ENCODE data around the gene PCBP3.

Gene PCBP3

DNA sequence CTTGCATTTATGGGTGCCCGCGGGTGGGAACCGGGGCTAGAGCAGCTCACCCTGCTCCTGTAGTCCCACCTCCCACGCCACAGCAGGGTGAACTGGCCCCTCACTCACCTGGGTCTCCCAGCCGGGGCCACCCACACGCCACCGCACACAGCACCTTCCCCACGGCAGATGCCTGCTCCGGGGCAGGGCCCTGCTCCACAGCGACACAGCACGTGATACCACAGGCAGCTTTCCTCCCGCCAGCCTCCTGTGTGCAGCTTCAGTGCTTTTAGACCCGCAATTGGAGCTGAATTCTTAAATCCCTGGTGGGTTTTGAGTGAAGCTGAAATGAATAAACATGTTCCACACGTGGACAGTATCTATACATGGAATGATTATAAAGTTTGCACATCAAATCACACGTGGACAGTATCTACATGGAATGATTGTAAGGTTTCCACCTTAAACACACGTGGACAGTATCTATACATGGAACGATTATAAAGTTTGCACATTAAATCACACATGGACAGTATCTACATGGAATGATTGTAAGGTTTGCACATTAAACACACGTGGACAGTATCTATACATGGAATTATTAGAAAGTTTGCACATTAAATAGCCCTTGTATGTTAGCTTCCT, 245.0 kb downstream of the PCBP3 start:
- H3K27me3 ChIP-seq (ENCODE audit: insufficient read depth, low read length), result peaks cover 4% of the 10 kb centered on the region; the same call in 1 of the 2 replicates
- H3K27ac ChIP-seq (ENCODE audit: low read length), result no peak overlapping the region
- H3K9ac ChIP-seq (ENCODE audit: low read depth, low read length), result no peak overlapping the region; the same call in 1 of the 2 replicates
- no peak overlapping the region for H3K4me3 ChIP-seq (ENCODE audit: low read length)
- H3K9me3 ChIP-seq (ENCODE audit: insufficient read depth, low read depth, low read length), result no peaks in the 10 kb centered on the region
- no peaks in the 10 kb centered on the region for H3K36me3 ChIP-seq (ENCODE audit: insufficient read depth, low read depth, low read length)
- H3K4me1 ChIP-seq (ENCODE audit: insufficient read depth, low read length), result no peaks in the 10 kb centered on the region

DNA sequence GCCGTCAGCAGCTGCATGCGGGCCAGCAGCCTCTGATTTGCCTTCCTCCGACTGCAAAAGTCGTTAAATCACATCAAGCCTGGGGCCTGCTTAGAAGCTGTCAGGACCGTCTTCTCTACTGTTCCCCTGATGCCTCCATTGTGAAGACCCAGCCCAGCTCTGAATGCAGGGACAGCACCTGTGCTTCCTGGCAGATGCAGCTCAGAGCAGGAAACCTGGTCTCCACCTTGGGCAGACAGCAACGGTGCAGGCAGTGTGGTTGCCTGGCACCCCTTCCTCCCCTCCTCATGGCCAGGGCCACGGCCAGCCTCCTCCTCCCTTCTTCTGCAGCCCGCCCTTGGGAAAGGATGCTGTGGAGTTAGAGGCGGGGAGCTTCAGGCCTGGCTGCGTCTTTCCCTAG, 245.7 kb downstream of the PCBP3 start:
- no peaks in the 10 kb centered on the region for H3K9me3 ChIP-seq (ENCODE audit: insufficient read depth, low read depth, low read length)
- no peak overlapping the region for H3K4me3 ChIP-seq (ENCODE audit: low read length)
- no peak overlapping the region for H3K27ac ChIP-seq (ENCODE audit: low read length)
- H3K27me3 ChIP-seq (ENCODE audit: insufficient read depth, low read length), result peaks cover 4% of the 10 kb centered on the region; the same call in 1 of the 2 replicates
- no peaks in the 10 kb centered on the region for H3K4me1 ChIP-seq (ENCODE audit: insufficient read depth, low read length)
- H3K9ac ChIP-seq (ENCODE audit: low read depth, low read length), result no peak overlapping the region
- no peaks in the 10 kb centered on the region for H3K36me3 ChIP-seq (ENCODE audit: insufficient read depth, low read depth, low read length)

DNA sequence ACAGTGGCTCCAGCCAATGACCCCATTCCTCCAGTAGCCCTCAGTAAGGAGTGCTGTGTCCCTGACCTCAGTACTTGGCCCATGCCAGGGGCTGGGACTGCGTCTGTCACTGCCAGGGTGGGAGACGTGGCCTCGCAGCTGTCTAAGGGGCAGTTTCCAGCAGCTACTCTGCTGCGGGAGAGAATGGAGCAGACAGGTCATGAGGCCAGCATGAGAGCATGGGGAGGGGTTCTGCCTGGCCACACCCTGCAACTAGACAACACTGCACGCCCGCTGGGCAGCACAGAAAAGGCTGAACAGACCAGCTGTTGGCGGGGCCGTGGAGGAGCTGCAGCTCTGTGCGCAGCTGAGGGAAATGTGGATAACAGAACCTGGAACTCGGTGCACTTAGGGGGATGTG, 246.4 kb downstream of the PCBP3 start:
- H3K9ac ChIP-seq (ENCODE audit: low read depth, low read length), result no peak overlapping the region
- H3K27me3 ChIP-seq (ENCODE audit: insufficient read depth, low read length), result peaks cover 4% of the 10 kb centered on the region; the same call in 1 of the 2 replicates
- no peaks in the 10 kb centered on the region for H3K36me3 ChIP-seq (ENCODE audit: insufficient read depth, low read depth, low read length)
- H3K9me3 ChIP-seq (ENCODE audit: insufficient read depth, low read depth, low read length), result no peaks in the 10 kb centered on the region
- H3K4me1 ChIP-seq (ENCODE audit: insufficient read depth, low read length), result no peaks in the 10 kb centered on the region
- H3K27ac ChIP-seq (ENCODE audit: low read length), result no peak overlapping the region
- no peak overlapping the region for H3K4me3 ChIP-seq (ENCODE audit: low read length)

DNA sequence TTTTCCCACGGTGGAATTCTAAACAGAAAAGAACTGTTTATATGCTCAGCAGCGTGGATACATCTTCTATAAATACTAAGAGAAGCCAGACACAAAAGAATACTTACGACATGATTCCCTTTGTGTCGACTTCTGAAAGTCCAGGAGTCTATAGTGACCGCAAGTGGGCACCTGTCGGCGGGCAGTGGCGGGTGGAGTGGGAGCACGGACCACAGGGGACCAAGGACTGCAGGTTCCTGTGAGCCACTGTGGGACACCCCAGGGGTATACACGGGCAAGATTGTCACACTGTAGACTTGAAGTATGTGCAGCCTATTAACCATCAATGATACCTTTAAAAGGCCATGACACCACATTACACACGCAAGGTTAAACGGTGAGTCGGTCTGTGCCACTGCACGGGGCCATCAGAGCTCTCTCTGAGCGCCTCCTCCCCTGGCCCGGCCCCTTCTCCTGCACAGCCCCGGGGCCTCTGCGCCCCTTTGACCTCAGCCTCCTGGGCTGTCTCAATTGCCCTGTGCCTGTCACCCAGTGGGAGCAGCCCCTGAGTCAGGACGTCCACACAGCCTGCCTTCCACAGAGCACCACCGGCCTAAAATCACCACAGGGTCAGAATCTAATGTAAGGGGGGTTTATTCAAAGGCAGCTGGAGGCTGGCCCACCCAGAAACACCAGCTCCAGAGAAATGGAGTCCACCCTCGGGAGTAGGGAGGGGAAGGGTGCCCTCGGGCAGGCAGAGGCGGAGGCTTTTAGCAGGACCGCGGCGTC, 248.0 kb downstream of the PCBP3 start:
- H3K4me1 ChIP-seq (ENCODE audit: insufficient read depth, low read length), result no peaks in the 10 kb centered on the region
- H3K27me3 ChIP-seq (ENCODE audit: insufficient read depth, low read length), result peaks cover 4% of the 10 kb centered on the region; the same call in 1 of the 2 replicates
- H3K4me3 ChIP-seq (ENCODE audit: low read length), result peak overlapping the region; percentile 42; the same call in 1 of the 2 replicates
- no peaks in the 10 kb centered on the region for H3K9me3 ChIP-seq (ENCODE audit: insufficient read depth, low read depth, low read length)
- H3K27ac ChIP-seq (ENCODE audit: low read length), result no peak overlapping the region
- H3K36me3 ChIP-seq (ENCODE audit: insufficient read depth, low read depth, low read length), result no peaks in the 10 kb centered on the region
- H3K9ac ChIP-seq (ENCODE audit: low read depth, low read length), result no peak overlapping the region

DNA sequence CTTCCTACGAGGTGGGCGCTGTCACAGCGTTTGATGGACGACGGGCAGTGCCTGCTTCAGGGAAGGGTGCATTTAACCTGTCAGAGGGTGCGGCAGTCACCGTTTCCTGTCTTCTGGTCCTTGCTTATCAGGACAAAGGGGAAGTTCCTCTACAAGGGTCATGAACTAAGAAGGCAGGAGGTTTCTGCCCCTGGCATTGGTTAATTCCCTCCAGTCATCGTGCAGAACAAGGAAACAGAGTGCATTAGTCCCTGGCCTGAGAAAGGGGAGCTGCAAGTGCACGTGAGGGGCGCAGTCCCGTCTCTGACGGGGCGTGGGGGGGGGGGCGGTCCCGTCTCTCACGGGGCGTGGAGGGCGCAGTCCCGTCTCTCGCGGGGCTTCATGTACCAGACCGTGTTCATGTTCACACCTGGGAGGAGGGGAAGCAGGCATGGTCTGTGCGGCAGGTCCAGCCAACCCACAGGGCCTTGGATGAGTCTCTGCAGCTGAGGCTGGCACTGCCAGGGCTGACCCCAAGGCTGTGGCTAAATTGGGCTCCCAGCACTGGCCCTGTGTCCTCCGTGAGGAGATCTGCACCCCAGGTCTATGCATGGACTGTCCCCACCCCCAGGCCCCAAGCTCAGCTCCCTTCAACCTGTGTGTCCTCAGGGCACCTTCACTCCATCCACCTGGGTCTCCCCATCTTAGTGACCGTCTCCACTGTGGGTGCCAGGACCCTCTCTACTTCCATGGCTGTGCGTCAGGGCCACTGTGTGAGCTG, 248.8 kb downstream of the PCBP3 start:
- no peak overlapping the region for H3K27ac ChIP-seq (ENCODE audit: low read length)
- no peaks in the 10 kb centered on the region for H3K4me1 ChIP-seq (ENCODE audit: insufficient read depth, low read length)
- no peak overlapping the region for H3K9ac ChIP-seq (ENCODE audit: low read depth, low read length)
- H3K27me3 ChIP-seq (ENCODE audit: insufficient read depth, low read length), result peaks cover 4% of the 10 kb centered on the region; the same call in 1 of the 2 replicates
- H3K9me3 ChIP-seq (ENCODE audit: insufficient read depth, low read depth, low read length), result no peaks in the 10 kb centered on the region
- H3K36me3 ChIP-seq (ENCODE audit: insufficient read depth, low read depth, low read length), result no peaks in the 10 kb centered on the region
- peak overlapping the region; percentile 42; the same call in 1 of the 2 replicates for H3K4me3 ChIP-seq (ENCODE audit: low read length)

DNA sequence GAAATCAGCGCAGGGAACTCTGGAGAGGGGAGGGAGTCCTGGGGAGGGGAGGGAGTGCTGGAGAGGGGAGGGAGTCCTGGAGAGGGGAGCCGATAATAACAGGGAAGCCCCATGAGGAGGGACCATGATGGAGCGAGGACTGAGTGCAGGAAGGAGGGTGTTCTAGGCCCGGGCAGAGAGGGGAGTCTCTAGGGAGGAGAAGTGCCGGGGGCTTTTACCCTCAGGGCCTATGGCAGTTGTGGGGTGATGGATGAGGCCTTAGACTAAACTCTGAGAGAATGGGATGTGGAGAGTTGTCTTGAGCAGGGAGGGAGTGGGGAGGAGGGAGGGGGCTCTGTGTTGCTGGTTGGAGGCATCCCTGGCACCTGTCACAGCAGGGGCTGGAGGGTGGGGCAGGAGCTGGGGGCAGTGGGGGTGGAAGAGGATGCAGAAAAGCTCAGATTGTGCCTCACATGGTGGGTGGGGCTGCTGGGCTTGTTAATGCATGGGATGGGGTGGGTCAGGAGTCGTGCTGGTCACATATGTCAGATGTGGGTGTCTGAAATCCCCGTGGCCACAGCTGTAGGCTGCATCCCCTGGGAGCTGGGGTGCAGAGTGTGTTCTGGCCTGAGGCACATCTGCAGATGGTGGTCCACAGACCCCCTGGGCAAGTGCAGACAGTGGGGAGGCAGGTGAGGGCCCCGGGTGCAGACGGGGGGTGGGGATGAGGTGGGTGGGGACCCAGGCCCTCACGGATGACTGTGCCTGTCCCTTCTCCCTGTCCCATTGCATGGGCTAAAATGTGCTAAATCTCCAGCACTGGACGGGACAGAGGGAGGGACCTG, 249.6 kb downstream of the PCBP3 start:
- Histone ChIP-seq H3K9me3 (ENCODE audit: insufficient read depth, low read depth, low read length) (no peaks in the 10 kb centered on the region), H3K36me3 (ENCODE audit: insufficient read depth, low read depth, low read length) (no peaks in the 10 kb centered on the region), H3K4me1 (ENCODE audit: insufficient read depth, low read length) (no peaks in the 10 kb centered on the region), H3K9ac (ENCODE audit: low read depth, low read length) (no peak overlapping the region), H3K27ac (ENCODE audit: low read length) (no peak overlapping the region), H3K4me3 (ENCODE audit: low read length) (no peak overlapping the region), H3K27me3 (ENCODE audit: insufficient read depth, low read length) (peaks cover 4% of the 10 kb centered on the region; the same call in 1 of the 2 replicates)

DNA sequence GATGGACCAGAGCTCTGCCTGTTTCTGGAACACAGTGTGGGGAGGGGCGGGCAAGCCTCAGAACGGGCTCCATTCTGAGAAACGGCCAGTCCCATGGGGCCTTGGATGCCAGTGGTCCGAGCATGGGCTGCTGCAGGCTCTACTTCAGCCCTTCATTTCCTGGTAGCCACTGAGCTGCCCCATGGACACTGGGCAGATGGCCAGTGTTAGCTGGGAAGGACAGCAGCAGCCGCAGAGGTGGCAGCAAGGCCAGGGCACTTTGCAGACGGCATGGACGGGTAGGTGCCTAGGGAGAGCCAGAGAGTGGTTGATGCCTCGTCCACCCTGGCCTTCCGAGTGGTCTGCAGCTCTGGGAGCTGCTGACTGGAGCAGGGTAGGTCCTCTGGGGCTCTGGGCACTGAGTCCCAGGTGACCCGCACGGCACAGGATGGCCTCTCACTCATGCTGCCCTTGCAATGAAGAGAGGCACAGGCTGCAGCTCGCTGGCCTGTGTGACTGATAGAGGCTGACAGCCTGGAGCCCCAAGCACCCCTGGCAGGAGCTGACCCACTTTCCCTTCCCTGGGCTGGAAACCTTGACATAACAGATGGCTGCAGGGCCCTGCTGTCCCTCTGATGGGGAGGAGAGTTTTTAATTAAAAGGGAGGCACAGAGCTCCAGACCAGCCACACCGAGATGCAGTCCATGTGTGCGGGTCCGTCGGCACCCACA, 250.4 kb downstream of the PCBP3 start:
- no peaks in the 10 kb centered on the region for H3K36me3 ChIP-seq (ENCODE audit: insufficient read depth, low read depth, low read length)
- H3K9ac ChIP-seq (ENCODE audit: low read depth, low read length), result no peak overlapping the region
- no peak overlapping the region for H3K4me3 ChIP-seq (ENCODE audit: low read length)
- H3K27me3 ChIP-seq (ENCODE audit: insufficient read depth, low read length), result peaks cover 4% of the 10 kb centered on the region; the same call in 1 of the 2 replicates
- H3K27ac ChIP-seq (ENCODE audit: low read length), result no peak overlapping the region
- H3K9me3 ChIP-seq (ENCODE audit: insufficient read depth, low read depth, low read length), result no peaks in the 10 kb centered on the region
- H3K4me1 ChIP-seq (ENCODE audit: insufficient read depth, low read length), result no peaks in the 10 kb centered on the region

DNA sequence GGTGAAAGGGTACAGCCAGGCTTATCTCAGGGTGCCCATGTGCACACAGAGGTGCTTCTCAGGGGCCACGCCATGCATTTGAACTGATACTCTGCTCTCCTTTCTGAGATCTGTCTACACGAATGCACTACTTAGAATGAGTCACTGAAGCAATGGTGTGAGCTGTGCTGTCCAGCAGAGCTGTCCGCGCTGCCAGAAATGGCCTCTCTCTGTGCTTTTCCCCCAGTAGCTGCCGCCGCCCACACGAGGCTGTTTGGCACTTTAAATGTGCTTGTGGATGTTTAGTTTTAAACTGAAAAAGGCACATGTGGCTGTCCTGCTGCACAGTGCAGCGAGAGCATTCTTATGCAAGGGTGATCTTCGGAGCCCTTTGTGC, 250.9 kb downstream of the PCBP3 start:
- H3K36me3 ChIP-seq (ENCODE audit: insufficient read depth, low read depth, low read length), result no peaks in the 10 kb centered on the region
- no peak overlapping the region for H3K4me3 ChIP-seq (ENCODE audit: low read length)
- H3K27me3 ChIP-seq (ENCODE audit: insufficient read depth, low read length), result peaks cover 4% of the 10 kb centered on the region; the same call in 1 of the 2 replicates
- H3K4me1 ChIP-seq (ENCODE audit: insufficient read depth, low read length), result no peaks in the 10 kb centered on the region
- H3K9me3 ChIP-seq (ENCODE audit: insufficient read depth, low read depth, low read length), result no peaks in the 10 kb centered on the region
- H3K9ac ChIP-seq (ENCODE audit: low read depth, low read length), result no peak overlapping the region
- H3K27ac ChIP-seq (ENCODE audit: low read length), result no peak overlapping the region

DNA sequence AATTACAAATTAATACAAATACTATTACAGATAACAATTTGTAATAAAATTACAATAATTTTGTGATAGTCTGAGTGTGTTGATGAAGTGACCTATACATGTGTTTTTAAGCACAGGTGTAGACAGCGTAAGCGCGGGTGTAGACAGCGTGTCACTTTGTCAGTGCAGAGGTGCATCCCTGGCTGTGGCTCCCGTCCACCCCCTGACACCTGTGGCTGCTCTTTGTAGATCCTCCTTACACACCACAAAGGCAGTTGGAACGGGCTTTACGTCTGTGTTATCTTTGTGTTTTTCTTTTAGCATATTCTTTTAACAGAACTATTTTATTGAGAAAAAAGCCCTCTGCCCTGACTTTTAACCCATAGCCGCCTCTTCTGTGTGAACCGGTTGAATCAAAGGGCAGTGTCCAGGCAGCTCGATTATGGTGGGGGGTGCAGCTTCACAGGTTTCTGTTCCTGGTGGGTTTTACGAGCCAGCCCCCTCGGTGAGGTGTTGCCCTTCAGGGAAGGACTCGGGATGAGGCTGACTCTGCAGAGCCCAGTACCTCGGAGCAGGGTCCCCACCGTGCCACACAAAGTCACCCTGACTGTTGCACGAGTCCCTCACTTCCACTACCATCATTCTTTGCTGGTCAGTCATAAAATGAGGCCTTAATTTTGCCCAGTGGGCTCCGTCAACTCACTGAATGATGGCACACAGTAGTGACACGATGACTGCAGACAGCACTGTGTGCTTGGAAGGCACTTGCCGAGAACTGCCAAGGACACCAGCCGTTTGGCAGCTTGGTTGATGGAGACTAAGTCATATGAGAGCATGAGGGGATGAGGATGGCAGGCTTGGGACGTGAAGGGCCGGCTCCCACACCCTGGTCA, 251.6 kb downstream of the PCBP3 start:
- H3K9me3 ChIP-seq (ENCODE audit: insufficient read depth, low read depth, low read length), result no peaks in the 10 kb centered on the region
- no peaks in the 10 kb centered on the region for H3K36me3 ChIP-seq (ENCODE audit: insufficient read depth, low read depth, low read length)
- no peak overlapping the region for H3K9ac ChIP-seq (ENCODE audit: low read depth, low read length)
- H3K4me3 ChIP-seq (ENCODE audit: low read length), result no peak overlapping the region
- H3K4me1 ChIP-seq (ENCODE audit: insufficient read depth, low read length), result no peaks in the 10 kb centered on the region
- no peak overlapping the region for H3K27ac ChIP-seq (ENCODE audit: low read length)
- H3K27me3 ChIP-seq (ENCODE audit: insufficient read depth, low read length), result peaks cover 4% of the 10 kb centered on the region; the same call in 1 of the 2 replicates

DNA sequence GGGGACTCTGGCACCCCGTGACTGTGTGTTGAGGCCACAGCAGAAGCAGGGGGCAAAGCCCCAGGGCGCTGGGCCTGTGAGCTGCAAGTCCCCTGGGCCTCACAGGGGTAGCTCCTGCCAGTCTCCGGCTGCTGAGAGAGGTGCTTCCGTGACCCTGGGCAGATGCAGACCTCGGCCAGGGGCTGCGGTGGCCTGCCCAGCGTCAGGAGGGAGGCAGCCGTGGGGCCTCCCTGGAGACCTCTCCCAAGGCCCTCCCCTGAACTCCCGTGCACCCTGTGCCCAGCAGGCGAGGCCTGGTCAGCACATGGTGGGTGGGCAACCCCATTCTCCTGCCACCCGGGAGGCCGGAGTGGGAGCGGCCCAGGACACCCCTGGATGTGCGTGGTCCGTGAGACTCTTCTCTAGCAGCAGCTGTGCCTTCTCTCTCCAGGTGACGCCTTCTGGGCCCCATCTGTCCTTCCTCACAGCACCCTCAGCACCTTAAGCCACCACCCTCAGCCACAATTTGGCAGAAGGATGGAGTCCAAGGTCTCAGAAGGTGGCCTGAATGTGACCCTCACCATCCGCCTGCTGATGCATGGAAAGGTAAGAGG, 252.3 kb downstream of the PCBP3 start:
- no peaks in the 10 kb centered on the region for H3K36me3 ChIP-seq (ENCODE audit: insufficient read depth, low read depth, low read length)
- no peak overlapping the region for H3K27ac ChIP-seq (ENCODE audit: low read length)
- H3K9me3 ChIP-seq (ENCODE audit: insufficient read depth, low read depth, low read length), result no peaks in the 10 kb centered on the region
- H3K4me1 ChIP-seq (ENCODE audit: insufficient read depth, low read length), result no peaks in the 10 kb centered on the region
- H3K9ac ChIP-seq (ENCODE audit: low read depth, low read length), result no peak overlapping the region
- H3K27me3 ChIP-seq (ENCODE audit: insufficient read depth, low read length), result peaks cover 4% of the 10 kb centered on the region; the same call in 1 of the 2 replicates
- H3K4me3 ChIP-seq (ENCODE audit: low read length), result no peak overlapping the region
